GM23338 (cell line): ENCODE results near the gene CENPP.

Experiments used
- EZH2 ChIP-seq: fragments of 200-600 bp; sonication (generic); IDR thresholded peaks from one replicate; pipeline ENCODE4 v1.8.0; 2017; ENCODE audit warnings: antibody characterized with exemption, mild to moderate bottlenecking, low read depth; ENCODE audit not compliant: unreplicated experiment
- POLR2AphosphoS5 ChIP-seq: IDR thresholded peaks from 2 replicates; pipeline ENCODE4 v1.6.1; 2016; ENCODE audit warnings: antibody characterized with exemption, low read depth
- TF ChIP-seq, protein P1 (sequence below), 2 experiments: fragments of 200-600 bp in 1 of 2; sonication (generic) in 1 of 2; conservative IDR thresholded peaks; 2 replicates each; pipeline versions ENCODE4 v1.5.1 to v1.6.1; 2016 to 2017; ENCODE audit warnings: antibody characterized with exemption in 2 of 2, low read depth in 2 of 2, mild to moderate bottlenecking in 2 of 2, moderate library complexity in 1 of 2

DNA sequence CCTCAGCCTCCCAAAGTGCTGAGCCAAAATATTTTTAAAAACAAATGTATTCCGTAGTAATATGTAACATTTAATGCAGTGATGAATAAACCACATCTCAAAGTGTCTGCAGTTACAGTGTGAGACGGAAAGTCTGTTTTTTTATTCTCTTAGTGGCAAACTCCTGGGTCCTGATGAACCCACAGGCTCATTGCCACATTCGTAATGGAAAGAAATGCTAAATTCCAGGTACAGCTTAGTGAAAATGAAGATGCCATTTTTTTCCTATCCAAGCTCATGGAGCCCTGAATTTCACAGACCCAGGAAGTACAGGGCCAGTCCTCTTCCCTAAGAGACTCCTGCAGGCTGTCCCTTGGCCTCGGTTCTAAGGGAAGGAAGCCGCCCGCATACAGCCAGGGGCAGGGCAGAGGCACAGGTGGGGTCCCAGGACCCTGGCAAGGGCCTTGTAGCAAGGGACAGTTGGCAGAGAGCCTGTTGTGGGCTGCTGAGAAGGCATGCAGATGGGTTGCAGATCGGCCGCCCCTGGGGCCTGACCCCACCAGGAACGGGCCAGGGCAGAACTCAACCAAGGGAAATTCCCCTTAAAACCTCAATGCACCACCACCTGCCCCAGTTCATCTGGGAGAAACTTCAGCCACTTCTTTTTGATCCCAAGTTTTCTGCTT is 308.0 kb downstream of the CENPP start:
- TF ChIP-seq POLR2AphosphoS5 (no peak), EZH2 (no peak)
- TF ChIP-seq, protein P1, sequence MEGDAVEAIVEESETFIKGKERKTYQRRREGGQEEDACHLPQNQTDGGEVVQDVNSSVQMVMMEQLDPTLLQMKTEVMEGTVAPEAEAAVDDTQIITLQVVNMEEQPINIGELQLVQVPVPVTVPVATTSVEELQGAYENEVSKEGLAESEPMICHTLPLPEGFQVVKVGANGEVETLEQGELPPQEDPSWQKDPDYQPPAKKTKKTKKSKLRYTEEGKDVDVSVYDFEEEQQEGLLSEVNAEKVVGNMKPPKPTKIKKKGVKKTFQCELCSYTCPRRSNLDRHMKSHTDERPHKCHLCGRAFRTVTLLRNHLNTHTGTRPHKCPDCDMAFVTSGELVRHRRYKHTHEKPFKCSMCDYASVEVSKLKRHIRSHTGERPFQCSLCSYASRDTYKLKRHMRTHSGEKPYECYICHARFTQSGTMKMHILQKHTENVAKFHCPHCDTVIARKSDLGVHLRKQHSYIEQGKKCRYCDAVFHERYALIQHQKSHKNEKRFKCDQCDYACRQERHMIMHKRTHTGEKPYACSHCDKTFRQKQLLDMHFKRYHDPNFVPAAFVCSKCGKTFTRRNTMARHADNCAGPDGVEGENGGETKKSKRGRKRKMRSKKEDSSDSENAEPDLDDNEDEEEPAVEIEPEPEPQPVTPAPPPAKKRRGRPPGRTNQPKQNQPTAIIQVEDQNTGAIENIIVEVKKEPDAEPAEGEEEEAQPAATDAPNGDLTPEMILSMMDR (conservative IDR thresholded peaks at IDR 0.05; ENCODE audit: low read depth in 2 of 2) = no peak
